Spinal cord (tissue), 10 donors: ENCODE data around the gene FGFR2. TPM values are rescaled to one million over a fixed set of nuclear protein-coding genes. Genes with fewer than 3 reads are reported as not detected.

Experiments
- DNase-seq, 6 donors: peaks; one replicate each; pipeline versions ENCODE4 v3.0.0 to v3.0.0-alpha.2; 2013 to 2015; ENCODE audit warnings: low spot score in 6 of 6, low read depth in 4 of 6
- H3K27ac ChIP-seq: one replicate; pipeline ENCODE4 v1.5.1; 2013; ENCODE audit warnings: low read depth, low read length, control low read depth
- H3K27me3 ChIP-seq: one replicate; pipeline ENCODE4 v1.6.1; 2013; ENCODE audit warnings: low read length; ENCODE audit not compliant: control insufficient read depth, insufficient read depth
- H3K36me3 ChIP-seq: one replicate; pipeline ENCODE4 v1.6.1; 2013; ENCODE audit warnings: low read length; ENCODE audit not compliant: control insufficient read depth, insufficient read depth
- H3K4me1 ChIP-seq: one replicate; pipeline ENCODE4 v1.6.1; 2013; ENCODE audit warnings: low read length; ENCODE audit not compliant: control insufficient read depth, insufficient read depth
- H3K4me3 ChIP-seq: one replicate; pipeline ENCODE4 v1.5.1; 2013; ENCODE audit warnings: low read depth, low read length, control low read depth
- H3K9me3 ChIP-seq: one replicate; pipeline ENCODE4 v1.6.1; 2013; ENCODE audit warnings: low read length; ENCODE audit not compliant: control insufficient read depth, insufficient read depth
- WGBS: methylation state at CpG from one replicate; pipeline ENCODE4 v1.1.5; 2013; ENCODE audit warnings: missing lambda C conversion rate; ENCODE audit not compliant: insufficient coverage; 5-methylcytosine and 5-hydroxymethylcytosine counted together
- polyA plus RNA-seq, 2 donors: library from polyadenylated mRNA; unstranded; fragments of 120-200 nt; gene quantifications; one replicate each; pipeline ENCODE4 v1.2.1, GENCODE V29; 2013; ENCODE audit not compliant: insufficient read length in 2 of 2
- total RNA-seq, 2 donors: library from RNA; depleted of rRNA in 1 of 2; stranded (reverse); fragments of 120-200 nt in 1 of 2; fragments of >200 nt in 1 of 2; gene quantifications; one replicate each; pipeline versions ENCODE4 v1.2.3 to v1.2.4, GENCODE V29; 2013 to 2014
- donor health status: healthy.

Gene FGFR2
- total and polyA plus RNA-seq, 4 donors: 80.7 to 163 (median 102) TPM

DNA sequence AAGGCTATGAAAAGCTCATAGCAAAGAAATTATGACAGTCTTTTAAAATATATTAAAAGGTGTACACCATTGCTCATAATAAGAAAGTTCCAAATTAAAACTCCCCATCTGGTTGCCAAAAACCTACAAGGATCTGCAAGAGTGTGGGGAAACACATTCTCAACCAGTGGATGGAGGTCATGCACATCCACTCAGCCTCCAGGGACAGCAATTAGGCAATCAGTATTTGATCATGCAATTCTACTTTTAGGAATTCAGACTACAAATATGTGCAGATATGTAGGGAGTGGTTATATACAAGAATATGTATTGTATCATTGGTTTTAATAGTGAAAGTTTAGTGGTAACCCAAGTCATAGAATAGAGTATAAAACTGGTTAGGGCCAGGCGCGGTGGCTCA is 157.8 kb downstream of the FGFR2 start:
- DNase-seq: no peak
- H3K4me3 ChIP-seq: no peak overlapping the region
- no peaks in the 10 kb centered on the region for H3K36me3 ChIP-seq
- H3K27me3 ChIP-seq: no peaks in the 10 kb centered on the region
- H3K9me3 ChIP-seq: no peaks in the 10 kb centered on the region
- peaks cover 11% of the 10 kb centered on the region for H3K4me1 ChIP-seq
- H3K27ac ChIP-seq: no peak overlapping the region
- 95% methylated on average over 2 of the region's 2 CpGs for WGBS

DNA sequence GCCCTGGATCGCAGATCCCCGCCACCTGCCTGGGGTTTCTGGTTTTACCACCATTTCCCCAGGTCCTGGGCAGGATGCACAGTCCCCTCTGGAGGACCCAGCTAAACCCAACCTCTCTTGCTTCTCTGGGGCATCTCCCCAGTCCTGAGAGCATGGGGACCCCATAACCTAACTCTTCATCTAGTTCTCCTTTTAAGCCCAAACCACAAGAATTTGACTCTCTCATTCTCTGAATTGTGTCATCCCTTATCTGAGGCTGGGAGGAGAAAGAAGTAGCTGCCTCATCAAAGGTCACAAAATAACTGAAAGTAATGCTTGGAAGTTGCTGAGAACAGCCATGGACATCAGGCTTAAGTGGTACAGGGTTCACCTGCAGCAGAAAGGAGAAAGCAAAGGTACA is 159.9 kb downstream of the FGFR2 start:
- H3K9me3 ChIP-seq: no peaks in the 10 kb centered on the region
- H3K4me1 ChIP-seq: peaks cover 11% of the 10 kb centered on the region
- H3K27me3 ChIP-seq: peaks cover 2% of the 10 kb centered on the region
- H3K27ac ChIP-seq: no peak overlapping the region
- no peaks in the 10 kb centered on the region for H3K36me3 ChIP-seq
- no peak for DNase-seq
- no peak overlapping the region for H3K4me3 ChIP-seq
- WGBS: 100% methylated on average over 2 of the region's 2 CpGs

DNA sequence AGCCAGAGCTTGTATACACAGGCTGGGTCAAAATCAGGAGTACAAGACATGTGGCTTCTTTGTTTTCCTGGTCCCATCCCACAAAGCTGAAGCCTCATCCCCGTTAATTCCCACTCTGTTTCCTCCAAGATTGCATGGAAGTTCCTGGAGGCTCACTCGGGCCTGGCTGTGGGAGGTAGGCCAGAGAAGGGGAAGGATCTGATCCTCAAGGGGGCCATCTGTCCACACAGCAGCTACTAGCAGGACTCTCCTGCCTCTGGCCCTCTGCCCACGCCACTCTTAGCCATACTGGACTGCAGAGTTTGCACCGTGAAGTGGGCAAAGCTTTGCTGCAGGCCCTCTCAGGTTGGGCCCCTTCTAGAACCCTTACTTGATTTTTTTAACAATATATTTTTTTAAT is 160.6 kb downstream of the FGFR2 start:
- Histone ChIP-seq H3K27me3 (peaks cover 2% of the 10 kb centered on the region), H3K27ac (peak overlapping the region; percentile 19), H3K4me1 (peaks cover 11% of the 10 kb centered on the region), H3K4me3 (no peak overlapping the region), H3K36me3 (no peaks in the 10 kb centered on the region), H3K9me3 (no peaks in the 10 kb centered on the region)
- WGBS: 40% methylated on average over 1 of the region's 4 CpGs
- peak in 2 of 6 donors; percentile 50 to 66 for DNase-seq

DNA sequence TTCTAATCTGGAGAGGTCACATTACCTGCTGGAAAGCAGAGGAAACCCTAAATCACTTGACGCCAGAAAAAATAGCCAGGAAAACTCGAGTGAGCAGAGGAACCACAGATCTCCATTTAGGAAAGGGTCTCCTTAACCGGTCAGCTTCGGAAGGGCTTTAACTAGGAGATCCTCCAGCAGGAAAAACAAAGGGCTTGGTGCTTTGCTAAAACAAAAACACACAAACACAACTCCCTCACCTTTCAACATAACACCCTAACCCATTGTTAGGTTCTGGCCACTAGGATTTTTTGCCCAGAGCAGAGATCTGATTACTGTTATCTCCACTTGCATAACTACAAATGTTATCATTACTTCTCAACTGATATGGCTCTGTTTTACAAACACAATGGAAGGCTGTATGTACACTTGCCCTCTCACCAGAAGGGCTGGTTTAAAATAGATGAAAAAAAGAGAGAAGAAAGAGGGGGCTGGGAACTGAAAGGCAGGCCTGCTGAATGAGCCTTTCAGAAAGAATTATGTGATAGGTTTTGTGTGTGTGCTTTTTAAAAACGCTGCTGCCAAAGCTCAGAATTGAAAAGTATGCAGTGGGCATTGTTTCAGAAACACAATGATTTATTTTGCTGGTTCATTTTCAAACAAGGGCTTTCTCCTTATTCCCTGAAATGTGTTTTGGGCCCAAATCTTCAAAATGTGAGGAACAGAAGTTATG is 161.5 kb downstream of the FGFR2 start:
- DNase-seq: peak in 2 of 6 donors; percentile 62 to 72
- Histone ChIP-seq H3K36me3 (no peaks in the 10 kb centered on the region), H3K4me1 (peaks cover 11% of the 10 kb centered on the region), H3K27ac (peak overlapping the region; percentile 7), H3K4me3 (no peak overlapping the region), H3K9me3 (no peaks in the 10 kb centered on the region), H3K27me3 (peaks cover 2% of the 10 kb centered on the region)
- 45% methylated on average over 4 of the region's 5 CpGs for WGBS

DNA sequence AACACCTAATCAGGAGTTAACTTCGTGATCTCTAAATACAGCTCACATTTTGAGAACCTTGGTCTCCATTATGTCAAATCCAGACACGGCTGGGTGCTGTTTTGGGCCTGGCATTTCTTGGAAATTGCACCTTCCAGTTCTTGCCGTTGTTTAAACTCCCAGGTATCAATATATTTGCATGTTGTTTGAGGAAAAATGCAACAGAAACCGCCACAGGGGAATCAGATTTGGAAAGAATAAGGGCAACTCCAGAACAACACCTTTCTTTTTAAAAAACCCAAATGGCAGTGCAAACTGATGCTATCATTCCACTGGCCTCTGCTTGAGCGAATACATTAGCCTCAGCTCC is 162.0 kb downstream of the FGFR2 start:
- H3K4me1 ChIP-seq: peaks cover 11% of the 10 kb centered on the region
- no peaks in the 10 kb centered on the region for H3K36me3 ChIP-seq
- peaks cover 2% of the 10 kb centered on the region for H3K27me3 ChIP-seq
- 80% methylated on average over 1 of the region's 5 CpGs for WGBS
- DNase-seq: no peak
- H3K9me3 ChIP-seq: no peaks in the 10 kb centered on the region
- H3K4me3 ChIP-seq: no peak overlapping the region
- no peak overlapping the region for H3K27ac ChIP-seq

DNA sequence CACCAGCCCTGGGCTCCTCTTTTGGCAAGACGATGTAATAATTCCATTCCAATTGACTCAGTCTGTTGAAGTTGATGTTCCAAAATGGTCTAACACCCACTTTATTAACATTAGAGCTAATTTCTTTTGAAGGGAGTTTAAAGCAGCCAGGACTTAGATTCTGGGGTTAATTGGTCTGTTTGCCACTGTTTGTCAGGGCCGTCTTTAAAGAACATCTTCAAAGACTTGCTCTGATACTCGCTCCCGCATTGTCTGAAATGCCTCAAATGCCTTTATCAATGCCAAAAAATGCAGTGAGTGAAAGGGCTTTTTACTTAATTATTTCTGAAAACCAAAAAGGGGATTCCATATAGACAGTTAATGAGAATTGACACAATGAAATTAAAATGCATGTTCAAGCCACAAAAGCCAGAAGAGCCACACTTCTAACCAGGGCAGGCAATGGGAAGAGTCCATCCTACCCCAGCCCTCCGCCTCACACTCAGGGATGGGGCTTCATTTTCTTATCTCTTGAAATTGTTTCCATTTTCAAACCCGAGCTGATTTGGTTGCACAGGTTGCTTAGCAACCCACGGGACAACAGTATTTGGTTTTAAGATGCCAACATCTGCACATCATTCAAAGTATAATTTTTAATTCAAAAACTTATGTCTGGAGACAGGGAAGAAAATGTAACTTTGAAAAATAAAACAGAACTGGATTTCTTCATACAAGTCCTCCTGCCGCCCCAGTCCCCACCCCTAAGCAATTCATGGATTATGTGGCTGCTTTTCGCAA is 163.0 kb downstream of the FGFR2 start:
- no CpG with 5 or more reads among the region's 9 CpGs for WGBS
- no peak overlapping the region for H3K27ac ChIP-seq
- peaks cover 2% of the 10 kb centered on the region for H3K27me3 ChIP-seq
- no peaks in the 10 kb centered on the region for H3K9me3 ChIP-seq
- peak in 1 of 6 donors; percentile 67 for DNase-seq
- peaks cover 11% of the 10 kb centered on the region for H3K4me1 ChIP-seq
- no peak overlapping the region for H3K4me3 ChIP-seq
- H3K36me3 ChIP-seq: no peaks in the 10 kb centered on the region

DNA sequence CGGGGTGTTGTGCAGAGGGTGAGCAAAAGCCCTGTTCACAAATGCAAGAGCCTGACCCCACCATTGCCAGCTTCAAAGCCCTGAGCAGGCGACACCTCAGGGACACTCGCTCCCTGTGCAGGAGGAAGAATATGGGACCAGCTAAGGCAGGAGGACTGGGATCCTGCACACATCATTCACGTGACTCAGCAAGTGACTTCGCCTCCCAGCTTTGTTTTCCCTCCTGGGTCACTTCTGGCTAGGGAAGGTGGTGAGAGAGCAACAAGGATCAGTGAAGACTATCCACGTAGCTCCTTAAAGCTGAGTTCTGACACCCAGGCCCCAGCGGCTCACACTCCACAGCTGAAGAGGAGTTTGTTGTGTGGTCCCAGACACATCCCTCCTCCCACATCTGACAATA is 164.3 kb downstream of the FGFR2 start:
- DNase-seq: no peak
- no peaks in the 10 kb centered on the region for H3K36me3 ChIP-seq

DNA sequence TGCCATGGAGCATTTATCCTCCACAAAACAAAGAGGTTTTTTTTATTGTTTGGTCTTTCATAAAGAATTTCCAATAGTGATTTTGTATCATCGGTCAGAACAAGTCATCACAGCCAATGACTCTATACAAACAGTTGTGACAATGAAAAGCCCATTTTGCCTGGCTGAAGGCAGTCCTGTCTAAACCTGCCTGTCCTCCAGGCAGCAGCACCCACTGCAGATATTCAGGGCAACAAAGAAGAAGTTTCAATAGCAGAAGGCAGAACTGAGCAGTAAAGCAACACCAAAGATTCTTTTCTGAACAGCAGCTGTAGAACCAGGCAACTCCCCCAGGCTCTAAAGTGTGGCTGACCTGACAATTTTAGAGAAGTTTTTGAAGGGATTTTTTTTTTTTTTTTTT is 169.4 kb downstream of the FGFR2 start:
- no peak overlapping the region for H3K4me3 ChIP-seq

More for the DNA sequence above, 164.3 kb downstream of the FGFR2 start:
- peaks cover 11% of the 10 kb centered on the region for H3K4me1 ChIP-seq
- H3K4me3 ChIP-seq: no peak overlapping the region
- no peak overlapping the region for H3K27ac ChIP-seq
- WGBS: 87% methylated on average over 6 of the region's 7 CpGs
- no peaks in the 10 kb centered on the region for H3K9me3 ChIP-seq
- peaks cover 2% of the 10 kb centered on the region for H3K27me3 ChIP-seq

More for the DNA sequence above, 169.4 kb downstream of the FGFR2 start:
- Histone ChIP-seq H3K27me3 (peaks cover 2% of the 10 kb centered on the region), H3K9me3 (no peaks in the 10 kb centered on the region), H3K4me1 (no peaks in the 10 kb centered on the region), H3K36me3 (no peaks in the 10 kb centered on the region), H3K27ac (no peak overlapping the region)
- no CpG with 5 or more reads among the region's 1 CpG for WGBS
- DNase-seq: no peak
